GM12872 (cell line): ENCODE results near the gene CRHR1.

Experiments
- TF ChIP-seq, protein P1 (sequence below): IDR thresholded peaks from 3 replicates; pipeline ENCODE4 v1.5.1; 2011; ENCODE audit warnings: low read depth, mild to moderate bottlenecking, low read length, moderate library complexity; ENCODE audit not compliant: insufficient read depth

The CRHR1 gene

DNA sequence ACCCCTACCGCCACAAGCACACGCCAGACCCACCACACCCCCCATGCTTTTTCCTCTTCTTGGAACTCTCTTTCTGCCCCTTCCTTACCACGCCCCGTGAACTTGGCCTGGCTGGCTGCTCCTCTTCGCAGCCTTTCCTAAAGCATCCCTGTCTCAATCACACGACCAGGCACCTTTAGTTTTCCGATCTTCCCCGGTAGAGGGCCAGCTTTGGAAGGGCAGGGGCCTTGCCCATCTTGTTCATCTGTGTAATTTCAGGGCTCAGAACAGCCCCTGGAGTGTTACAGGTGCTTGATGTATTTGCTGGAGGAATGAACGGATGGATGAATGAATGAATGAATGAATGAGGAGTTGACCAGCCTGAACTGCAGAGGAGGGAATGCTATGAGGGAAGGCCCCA, 64.3 kb downstream of the CRHR1 start:
- TF ChIP-seq, protein P1, sequence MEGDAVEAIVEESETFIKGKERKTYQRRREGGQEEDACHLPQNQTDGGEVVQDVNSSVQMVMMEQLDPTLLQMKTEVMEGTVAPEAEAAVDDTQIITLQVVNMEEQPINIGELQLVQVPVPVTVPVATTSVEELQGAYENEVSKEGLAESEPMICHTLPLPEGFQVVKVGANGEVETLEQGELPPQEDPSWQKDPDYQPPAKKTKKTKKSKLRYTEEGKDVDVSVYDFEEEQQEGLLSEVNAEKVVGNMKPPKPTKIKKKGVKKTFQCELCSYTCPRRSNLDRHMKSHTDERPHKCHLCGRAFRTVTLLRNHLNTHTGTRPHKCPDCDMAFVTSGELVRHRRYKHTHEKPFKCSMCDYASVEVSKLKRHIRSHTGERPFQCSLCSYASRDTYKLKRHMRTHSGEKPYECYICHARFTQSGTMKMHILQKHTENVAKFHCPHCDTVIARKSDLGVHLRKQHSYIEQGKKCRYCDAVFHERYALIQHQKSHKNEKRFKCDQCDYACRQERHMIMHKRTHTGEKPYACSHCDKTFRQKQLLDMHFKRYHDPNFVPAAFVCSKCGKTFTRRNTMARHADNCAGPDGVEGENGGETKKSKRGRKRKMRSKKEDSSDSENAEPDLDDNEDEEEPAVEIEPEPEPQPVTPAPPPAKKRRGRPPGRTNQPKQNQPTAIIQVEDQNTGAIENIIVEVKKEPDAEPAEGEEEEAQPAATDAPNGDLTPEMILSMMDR, result no peak

DNA sequence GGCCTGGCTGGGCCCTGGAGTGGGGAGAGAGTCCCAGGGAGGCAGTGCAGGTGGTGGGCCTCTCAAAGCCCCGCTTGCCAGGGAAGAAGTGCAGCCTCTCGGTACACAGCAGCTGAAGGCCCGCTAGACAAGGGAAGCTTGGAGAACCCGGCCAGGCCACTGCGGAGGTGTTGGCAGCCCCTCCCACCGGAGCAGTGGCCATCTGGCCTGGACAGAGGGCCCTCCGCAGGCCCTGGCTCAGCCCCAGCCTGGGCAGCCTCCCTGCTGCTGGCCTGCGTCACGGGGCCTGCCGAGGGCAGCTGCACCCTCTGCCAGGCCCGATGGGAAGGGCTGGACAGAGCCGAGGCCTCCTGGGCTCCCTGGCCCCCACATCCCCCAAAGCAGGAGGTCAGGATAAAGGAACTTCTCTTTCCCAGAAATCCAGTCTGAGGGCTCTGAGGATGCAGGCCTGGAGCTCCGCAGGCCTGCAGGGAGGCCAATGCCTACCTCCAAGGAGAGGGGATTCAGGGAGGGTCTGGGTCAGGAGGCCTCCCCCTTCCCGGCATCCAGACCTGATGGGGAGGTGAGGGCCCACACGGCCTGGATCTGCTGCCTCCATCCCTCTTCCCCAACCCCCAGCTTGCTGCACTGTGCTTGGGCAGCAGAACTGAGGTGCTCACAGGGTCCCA, 64.9 kb downstream of the CRHR1 start:
- TF ChIP-seq, protein P1, result no peak

DNA sequence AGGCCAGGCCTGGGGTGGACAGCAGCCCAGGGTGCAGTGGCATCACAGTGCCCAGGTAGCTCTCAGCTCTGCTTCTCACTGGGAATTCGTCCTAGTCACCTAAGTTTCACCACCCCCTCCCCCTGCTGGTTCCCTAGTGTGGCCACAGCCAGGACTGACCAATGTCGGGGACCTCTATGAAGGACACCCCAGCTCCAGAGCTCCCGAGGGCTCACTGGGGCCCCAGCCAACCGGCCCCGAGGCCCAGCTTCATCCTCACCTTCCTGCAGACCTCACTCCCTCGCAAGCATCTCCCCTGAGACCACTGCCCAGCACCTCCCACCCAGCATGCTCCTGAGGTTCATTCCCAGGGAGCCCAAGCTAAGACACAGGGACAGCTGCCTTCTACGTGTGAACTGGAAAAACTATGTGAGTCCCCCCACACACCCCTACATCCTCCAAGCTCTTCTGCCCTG, 65.4 kb downstream of the CRHR1 start:
- TF ChIP-seq, protein P1, result no peak

DNA sequence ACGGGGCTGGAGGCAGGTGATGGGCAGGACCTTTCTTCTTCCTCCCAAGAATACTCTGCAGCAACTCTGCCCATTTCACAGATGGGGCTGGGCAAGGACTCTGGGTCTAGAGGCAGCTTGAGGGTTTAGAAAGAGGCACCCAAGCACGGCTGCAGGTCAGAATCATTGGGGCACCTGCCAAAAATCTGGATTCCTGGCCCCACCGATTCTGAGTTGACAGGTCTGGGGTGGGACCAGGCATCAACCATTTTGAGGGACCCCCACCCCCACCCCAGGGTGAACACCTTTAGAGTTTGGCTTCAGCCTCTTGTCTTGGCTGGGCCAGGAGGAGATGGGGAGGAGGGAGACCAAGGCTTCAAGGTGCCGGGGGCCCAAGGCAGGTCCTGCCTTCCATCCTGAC, 65.9 kb downstream of the CRHR1 start:
- TF ChIP-seq, protein P1, result no peak

DNA sequence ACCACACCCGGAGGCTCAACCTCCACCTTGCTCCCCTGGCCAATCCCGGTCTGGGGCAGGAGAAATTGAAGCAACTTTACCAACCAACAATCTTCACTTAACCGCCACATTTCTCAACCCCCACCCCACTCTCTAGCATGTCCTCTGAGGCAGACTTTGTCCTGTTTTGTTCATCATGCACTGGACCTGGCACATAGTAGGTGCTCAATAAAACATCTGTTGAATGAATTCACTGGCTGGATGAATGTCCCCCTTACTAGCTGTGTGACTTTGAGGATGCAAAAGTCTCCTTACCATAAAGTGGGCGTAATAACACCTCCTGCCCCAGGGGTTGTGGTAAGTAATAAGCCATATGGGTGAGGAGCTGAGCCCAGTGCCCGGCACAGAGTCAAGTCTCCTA, 66.3 kb downstream of the CRHR1 start:
- TF ChIP-seq, protein P1, result no peak

DNA sequence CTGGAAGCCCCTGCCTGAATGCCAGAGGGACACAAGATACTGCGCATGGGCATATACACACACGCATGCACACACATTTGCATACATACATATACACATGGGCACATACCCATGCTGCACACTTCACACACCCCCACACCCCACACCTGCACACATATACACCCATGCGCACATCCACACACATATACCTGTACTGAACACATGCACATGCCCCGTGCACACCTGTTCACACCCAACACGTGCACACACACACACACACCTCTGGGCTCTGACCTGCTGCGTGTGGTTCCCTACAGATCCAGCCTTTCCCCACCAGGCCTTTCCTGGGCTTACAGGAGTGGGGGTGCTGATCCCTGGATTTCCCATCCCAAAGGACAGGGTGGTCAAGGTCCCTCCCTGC, 66.9 kb downstream of the CRHR1 start:
- TF ChIP-seq, protein P1, result no peak

GRCh38 chr17:45851464-45851863, 67.3 kb downstream of the CRHR1 start:
- TF ChIP-seq, protein P1, result no peak
